Ovary (tissue), 9 donors: ENCODE results near the gene NBEA. TPM values are rescaled to one million over a fixed set of nuclear protein-coding genes. Genes with fewer than 3 reads are reported as not detected.
"Not testable (repeated sequence)": the region's sequence is repeated elsewhere in the genome, so short reads cannot be mapped to it uniquely, and the experiment has no call there.

ENCODE experiments used
- DNase-seq, 5 donors: peaks; one replicate each; pipeline ENCODE4 v3.0.0-alpha.2; 2019 to 2020
- H3K27ac ChIP-seq, 2 donors: fragments of 200-600 bp; one replicate each; pipeline versions ENCODE4 v1.5.1 to v1.8.0; 2019 to 2022
- H3K27me3 ChIP-seq: fragments of 200-600 bp; one replicate; pipeline ENCODE4 v1.8.0; 2022
- H3K36me3 ChIP-seq: fragments of 200-600 bp; sonication (generic); one replicate; pipeline ENCODE4 v1.5.1; 2019
- H3K4me1 ChIP-seq: one replicate; pipeline ENCODE4 v1.8.1; 2013; ENCODE audit warnings: mild to moderate bottlenecking, moderate library complexity; ENCODE audit not compliant: insufficient read depth
- H3K4me3 ChIP-seq: fragments of 200-600 bp; sonication (generic); one replicate; pipeline ENCODE4 v1.5.1; 2017
- H3K9me3 ChIP-seq, 2 donors: fragments of 200-600 bp in 1 of 2; sonication (generic) in 1 of 2; one replicate each; pipeline versions ENCODE4 v1.5.1 to v1.8.1; 2013 to 2019; ENCODE audit warnings: mild to moderate bottlenecking in 1 of 2, moderate library complexity in 1 of 2
- CTCF ChIP-seq, 3 donors: fragments of 450-650 bp in 2 of 3; fragments of 200-600 bp in 1 of 3; IDR thresholded peaks; one replicate each; pipeline versions ENCODE4 v1.5.1 to v1.8.0; 2016 to 2022; ENCODE audit warnings: antibody characterized with exemption in 3 of 3, mild to moderate bottlenecking in 1 of 3
- EP300 ChIP-seq: sonication (generic); formaldehyde crosslinking; IDR thresholded peaks from one replicate; pipeline ENCODE4 v1.6.1; 2017; ENCODE audit warnings: antibody characterized with exemption
- POLR2A ChIP-seq: fragments of 450-650 bp; IDR thresholded peaks from one replicate; pipeline ENCODE4 v1.6.1; 2017; ENCODE audit warnings: antibody characterized with exemption, mild to moderate bottlenecking, moderate library complexity
- WGBS, 3 donors: extraction: QIAGEN DNeasy Blood & Tissue Kit in 1 of 3; methylation state at CpG; one replicate each; pipeline versions ENCODE4 v1.1.5 to v1.1.7; 2013 to 2017; 5-methylcytosine and 5-hydroxymethylcytosine counted together
- intact Hi-C, 4 donors: fragments of 100-400 bp; cut with DNase I; formaldehyde crosslinking; loops; one replicate each; pipeline versions ENCODE4 v1.11.0 to v1.15.1; 2022 to 2023
- polyA plus RNA-seq, 2 donors: library from polyadenylated mRNA; stranded (reverse); fragments of 200-250 nt in 1 of 2; fragments of 350-450 nt in 1 of 2; fragmentation: Illumina TruSeq in 1 of 2; extraction: RNeasy Lipid Tissue Mini Kit (QIAGEN cat#74804) in 1 of 2; gene quantifications; one replicate each; pipeline ENCODE4 v1.2.3, GENCODE V29; 2013 to 2014
- total RNA-seq, 7 donors: library from RNA; depleted of rRNA in 2 of 7; stranded (reverse); fragments of >200 nt in 2 of 7; fragmentation: NEBNext Ultra II Directional in 3 of 7; extraction: Animal tissue kit (Norgen Biotek cat#: 25700) in 3 of 7; gene quantifications; one replicate each; pipeline versions ENCODE4 v1.1.0 to v1.2.4, GENCODE V29; 2016 to 2023
- donor health status: DM: no; HTN: no; CAD: no; lungs with moderate emphysema.
- donor health status: DM: no; HTN: no; CAD: no.
- donor health status: Bipolar disorder and iron deficiency.
- donor health status: DM: yes; HTN: yes; CAD: no.
- donor health status: DM: no; HTN: no; CAD: no.
- donor health status: DM: yes; HTN: yes; CAD: no.

The NBEA gene
- total and polyA plus RNA-seq, 9 donors: 5.8 to 18.9 (median 16.0) TPM

GRCh38 chr13:35055705-35056104, 113.6 kb downstream of the NBEA start:
- intact Hi-C loops: no loop called here
- H3K9me3 ChIP-seq: no peaks in the 10 kb centered on the region
- WGBS, 3 donors: 94 to 97% (median 96%) methylated on average over 5 of the region's 5 CpGs
- no peak overlapping the region for H3K4me3 ChIP-seq
- no peak overlapping the region for H3K27ac ChIP-seq
- TF ChIP-seq POLR2A (no peak), EP300 (no peak), CTCF (IDR thresholded peaks at IDR 0.05) (no peak)
- no peaks in the 10 kb centered on the region for H3K27me3 ChIP-seq
- no peak for DNase-seq
- no peaks in the 10 kb centered on the region for H3K36me3 ChIP-seq
- no peaks in the 10 kb centered on the region for H3K4me1 ChIP-seq

- no peak for DNase-seq
- TF ChIP-seq CTCF (IDR thresholded peaks at IDR 0.05) (no peak), POLR2A (no peak), EP300 (no peak)
- H3K36me3 ChIP-seq: no peaks in the 10 kb centered on the region
- intact Hi-C loops: no loop called here
- 95 to 96% (median 95%) methylated on average over 6 of the region's 6 CpGs for WGBS, 3 donors
- H3K4me3 ChIP-seq: no peak overlapping the region
- no peak overlapping the region for H3K27ac ChIP-seq
- no peaks in the 10 kb centered on the region for H3K4me1 ChIP-seq
- H3K9me3 ChIP-seq: no peaks in the 10 kb centered on the region
- no peaks in the 10 kb centered on the region for H3K27me3 ChIP-seq
Measured at GRCh38 chr13:35057858-35058257, 115.8 kb downstream of the NBEA start.

- H3K36me3 ChIP-seq, H3K27ac ChIP-seq, H3K27me3 ChIP-seq, H3K4me1 ChIP-seq, H3K9me3 ChIP-seq, H3K4me3 ChIP-seq, DNase-seq, intact Hi-C loops: not testable (repeated sequence)
- 86 to 89% (median 88%) methylated on average over 3 of the region's 3 CpGs for WGBS, 3 donors
Measured at GRCh38 chr13:35058585-35058984, 116.5 kb downstream of the NBEA start.

- Histone ChIP-seq H3K9me3 (no peaks in the 10 kb centered on the region), H3K27ac (no peak overlapping the region), H3K36me3 (no peaks in the 10 kb centered on the region), H3K4me1 (no peaks in the 10 kb centered on the region), H3K27me3 (no peaks in the 10 kb centered on the region), H3K4me3 (no peak overlapping the region)
- intact Hi-C loops: no loop called here
- TF ChIP-seq POLR2A (no peak), CTCF (IDR thresholded peaks at IDR 0.05) (no peak), EP300 (no peak)
- DNase-seq: no peak
- 83 to 92% (median 92%) methylated on average over 2 of the region's 2 CpGs for WGBS, 3 donors
Measured at GRCh38 chr13:35086667-35087066, 144.6 kb downstream of the NBEA start.

- Histone ChIP-seq H3K27ac (no peak overlapping the region), H3K27me3 (no peaks in the 10 kb centered on the region), H3K36me3 (no peaks in the 10 kb centered on the region), H3K9me3 (no peaks in the 10 kb centered on the region), H3K4me1 (no peaks in the 10 kb centered on the region), H3K4me3 (no peak overlapping the region)
- 73 to 84% (median 82%) methylated on average over 4 of the region's 4 CpGs for WGBS, 3 donors
- no peak for TF ChIP-seq EP300
- no peak for TF ChIP-seq POLR2A
- TF ChIP-seq CTCF (IDR thresholded peaks at IDR 0.05): no peak
- no peak for DNase-seq
- intact Hi-C loops: no loop called here
Measured at GRCh38 chr13:35092251-35092650, 150.2 kb downstream of the NBEA start.
